NCI-H2171 treated with DMSO at 0.1 percent for 48 hours (cell line): ENCODE results near the gene GNAZ.

ENCODE experiments used
- DNase-seq: peaks from one replicate; lab custom pipeline; 2025; lab: John Stamatoyannopoulos, UW

GNAZ gene

DNA sequence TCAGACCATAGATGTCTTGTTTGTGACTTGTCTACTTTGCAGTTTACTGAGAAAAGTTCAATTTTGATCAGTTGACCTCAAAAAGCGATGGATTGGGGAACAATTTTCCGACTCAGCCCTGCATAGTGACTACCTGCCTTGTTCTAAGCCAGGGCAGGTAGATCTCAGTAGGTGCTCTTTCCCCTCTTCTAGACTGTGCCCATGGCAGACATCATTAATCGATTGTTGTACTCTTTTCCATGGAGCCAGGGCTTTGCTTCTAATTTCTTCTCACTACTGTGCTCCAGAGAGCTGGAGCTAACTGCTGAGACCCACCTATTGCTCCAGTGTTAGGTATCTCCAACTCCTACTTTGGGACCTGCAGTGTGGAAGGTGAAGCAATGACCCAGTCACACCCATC lies 84.8 kb downstream of the GNAZ start:
- DNase-seq, result no peak

DNA sequence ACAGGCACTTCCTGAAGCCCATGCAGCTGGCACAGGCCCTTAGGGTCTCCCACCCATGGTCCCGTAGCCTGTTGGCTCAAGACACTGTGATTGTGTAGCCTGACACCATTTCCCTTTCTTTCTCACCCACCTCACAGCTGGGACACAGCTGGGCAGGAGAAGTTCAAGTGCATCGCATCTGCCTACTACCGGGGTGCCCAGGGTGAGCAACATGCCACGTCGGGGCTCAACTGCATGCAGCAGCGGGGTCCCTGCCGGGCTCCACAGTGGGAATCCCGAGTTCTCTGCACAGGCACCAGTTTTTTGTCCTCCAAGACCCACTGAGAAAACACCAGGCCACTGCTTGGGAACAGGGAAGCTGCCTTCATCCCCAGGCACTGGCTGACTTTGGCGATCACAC lies 85.5 kb downstream of the GNAZ start:
- no peak for DNase-seq

DNA sequence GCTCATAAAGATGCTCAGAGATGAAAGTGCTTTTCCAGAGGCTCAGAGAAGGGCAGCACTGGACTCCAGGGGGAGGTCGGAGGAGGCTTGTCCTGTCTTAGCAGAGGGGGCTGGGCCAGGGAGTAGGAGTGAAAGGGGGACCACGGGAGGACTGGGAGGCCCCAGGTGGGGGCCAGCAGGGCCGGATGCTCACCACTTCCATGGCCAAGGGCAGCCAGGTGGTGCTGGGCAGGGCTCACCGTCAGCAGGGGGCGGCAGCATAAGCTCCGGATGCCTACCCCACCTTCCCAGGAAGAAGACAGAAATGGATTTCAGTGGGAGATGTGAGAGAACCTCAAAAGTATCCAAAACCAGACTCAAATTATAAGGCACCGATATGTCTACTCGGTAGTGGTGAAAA lies 86.0 kb downstream of the GNAZ start:
- DNase-seq, result no peak

DNA sequence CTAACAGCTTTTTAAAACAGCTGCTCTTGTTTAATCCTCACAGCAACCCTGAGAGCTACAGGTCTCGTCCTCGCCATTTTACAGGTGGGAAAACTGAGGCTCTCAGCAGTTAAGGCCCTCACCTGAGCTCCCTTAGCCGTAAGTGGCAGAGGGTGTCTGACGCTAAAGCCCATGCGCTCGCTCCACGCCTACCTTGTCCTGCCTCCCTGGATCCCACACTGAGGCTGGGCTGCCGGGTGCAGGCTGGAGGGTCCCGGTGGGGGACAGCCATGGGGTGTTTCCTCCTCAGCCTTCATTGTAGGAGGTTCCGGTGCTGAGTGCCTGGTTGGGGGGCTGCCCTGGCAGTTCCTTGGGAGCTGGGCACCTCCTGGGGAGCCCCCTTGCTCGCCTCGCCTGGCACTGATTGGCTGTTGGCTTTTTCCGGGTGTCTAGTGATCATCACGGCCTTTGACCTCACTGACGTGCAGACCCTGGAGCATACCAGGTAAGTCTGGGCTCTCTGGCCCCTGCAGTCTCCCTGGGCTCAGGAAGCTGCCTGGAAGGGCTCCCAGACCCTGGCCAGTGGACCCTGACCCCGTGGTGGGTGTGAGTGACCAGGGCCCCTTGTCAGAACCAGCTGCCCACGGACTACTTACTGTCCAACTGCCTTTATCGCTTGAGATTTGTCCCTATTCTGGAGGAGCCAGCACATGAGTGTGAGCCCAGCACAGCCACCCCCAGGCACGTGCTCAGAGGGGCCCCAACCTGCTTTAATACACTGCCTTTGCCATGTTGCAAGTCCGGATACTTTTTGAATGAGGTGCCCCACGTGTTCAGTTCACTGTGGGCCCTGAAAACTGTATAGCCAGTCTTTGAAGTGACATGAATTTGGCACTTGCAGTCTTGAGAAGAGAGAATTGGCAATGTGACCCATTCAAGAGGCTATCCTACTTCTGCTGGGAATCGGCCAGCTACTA lies 87.5 kb downstream of the GNAZ start:
- DNase-seq, result no peak

DNA sequence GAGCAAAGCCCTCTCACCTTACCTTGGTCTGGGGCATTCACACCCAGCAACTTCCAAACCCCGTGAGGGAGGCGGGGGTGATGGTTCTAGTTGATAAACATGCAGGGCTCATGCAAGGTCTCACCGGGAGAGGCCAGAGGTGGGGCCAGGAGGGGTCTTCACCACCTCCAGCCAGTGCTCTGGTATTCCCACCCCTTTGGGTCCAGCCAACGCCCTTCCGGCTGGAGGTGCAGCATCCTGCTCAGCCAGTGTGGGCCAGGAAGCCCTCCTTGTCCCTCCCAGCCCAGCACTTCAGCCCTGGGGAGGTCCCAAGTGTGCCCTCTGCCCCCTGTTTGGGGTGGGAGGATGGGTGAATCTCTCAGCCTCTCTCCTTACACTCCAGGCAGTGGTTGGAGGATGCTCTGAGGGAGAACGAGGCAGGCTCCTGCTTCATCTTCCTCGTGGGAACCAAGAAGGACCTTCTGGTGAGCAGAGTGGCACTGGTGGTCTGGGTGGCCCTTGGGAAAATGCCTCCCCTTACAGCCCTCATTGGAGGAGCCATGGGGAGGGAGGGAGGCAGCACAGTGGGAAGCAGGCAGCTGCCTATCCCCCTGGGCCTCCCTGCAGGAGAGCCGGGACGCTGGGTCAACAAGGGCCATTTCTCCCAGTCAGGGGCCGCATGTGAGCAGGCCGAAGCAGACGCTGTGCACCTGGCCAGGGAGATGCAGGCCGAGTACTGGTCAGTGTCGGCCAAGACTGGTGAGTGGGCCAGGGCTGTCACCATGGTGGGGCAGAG lies 88.4 kb downstream of the GNAZ start:
- no peak for DNase-seq

DNA sequence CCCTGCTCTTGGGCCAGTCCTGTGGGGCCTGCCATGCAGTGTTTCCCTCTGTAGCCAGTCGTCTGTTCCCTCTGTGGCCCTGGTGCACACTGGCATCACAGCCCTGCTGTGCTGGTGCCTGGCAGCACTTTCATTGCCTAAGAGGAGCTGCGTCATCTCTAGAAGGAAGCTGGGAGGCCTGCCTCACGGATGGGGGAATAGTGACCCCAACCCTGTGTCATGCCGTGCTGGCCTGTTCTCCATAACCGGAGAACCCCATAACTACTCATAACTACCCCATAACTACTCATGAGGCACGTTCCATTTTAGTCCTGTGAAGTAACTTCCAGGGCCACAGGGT lies 88.9 kb downstream of the GNAZ start:
- no peak for DNase-seq

DNA sequence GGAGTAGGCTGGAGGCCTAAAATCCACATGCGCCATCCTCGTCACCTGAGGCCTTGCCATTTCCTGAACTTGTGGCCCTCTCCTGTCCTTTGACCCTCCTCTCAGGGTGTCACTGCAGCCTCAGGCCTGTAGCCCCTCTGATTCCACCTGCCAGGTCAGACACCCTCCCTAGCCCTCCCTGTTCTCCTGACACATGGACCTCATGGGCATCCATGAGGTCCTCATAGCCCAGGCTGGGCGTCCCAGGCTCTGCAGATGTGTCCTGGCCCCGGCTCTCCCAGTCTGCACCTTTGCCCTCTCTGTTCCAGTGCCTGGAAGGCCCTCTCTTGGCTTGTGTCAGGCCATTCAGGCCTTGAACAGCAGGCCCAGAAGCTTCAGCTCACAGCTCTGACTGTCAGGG lies 90.7 kb downstream of the GNAZ start:
- DNase-seq, result no peak

DNA sequence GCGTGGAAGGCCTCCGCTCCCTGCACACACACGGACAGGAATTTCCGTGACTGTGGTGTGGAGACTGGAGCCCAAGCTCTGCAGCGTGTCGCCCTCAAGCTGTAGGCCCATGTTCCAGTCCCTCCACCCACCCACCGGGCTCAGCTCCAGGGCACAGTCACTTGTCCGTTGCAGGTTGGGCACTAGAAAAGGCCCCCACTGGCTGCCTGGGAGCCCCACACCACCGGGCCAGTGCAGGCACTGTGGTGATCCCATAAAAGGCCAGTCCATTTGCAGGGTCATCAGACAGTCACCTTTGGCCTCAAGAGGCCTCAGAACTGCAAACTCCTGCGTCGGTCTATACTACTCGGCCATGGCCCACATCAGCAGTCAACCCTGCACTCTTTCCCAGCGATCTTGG lies 91.3 kb downstream of the GNAZ start:
- DNase-seq, result no peak

DNA sequence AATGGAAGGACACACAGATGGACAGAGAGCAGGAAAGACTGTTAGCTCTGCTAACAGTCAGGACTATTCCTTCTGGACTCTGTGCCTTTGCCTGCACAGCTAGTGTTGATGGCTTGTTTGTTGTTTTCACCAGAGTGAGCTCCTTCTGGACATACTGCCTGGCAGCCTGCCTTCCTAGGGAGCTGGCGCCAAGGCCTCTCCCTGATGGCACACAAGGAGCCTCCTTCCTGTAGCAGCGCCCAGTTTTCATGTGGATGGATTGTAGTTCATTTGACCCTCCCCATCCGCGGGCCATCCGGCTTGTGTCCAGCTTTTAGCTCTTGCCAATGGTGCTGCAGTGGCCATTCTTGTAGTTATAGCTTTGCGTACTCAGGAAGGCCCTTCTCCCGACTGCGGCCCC lies 93.3 kb downstream of the GNAZ start:
- DNase-seq, result peak; percentile 34

DNA sequence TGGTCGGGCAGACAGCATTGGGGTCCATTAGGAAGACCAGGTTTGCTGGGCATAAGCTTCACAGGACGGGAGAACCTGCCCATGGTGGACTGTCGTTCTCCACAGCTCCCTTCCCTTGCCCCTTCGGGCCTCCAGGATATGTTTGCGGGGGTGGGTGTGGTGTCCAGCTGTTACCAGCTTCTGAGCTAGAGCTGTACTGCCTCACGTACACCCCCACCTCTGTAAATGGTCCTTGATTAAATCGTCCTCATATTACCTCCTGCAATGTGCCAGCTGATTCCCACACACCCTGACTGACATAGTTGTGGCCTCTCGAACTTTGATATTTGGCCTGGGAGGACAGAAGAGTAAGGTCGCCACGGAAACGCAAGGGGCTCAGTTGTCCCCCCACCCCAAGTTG lies 93.8 kb downstream of the GNAZ start:
- DNase-seq, result no peak

DNA sequence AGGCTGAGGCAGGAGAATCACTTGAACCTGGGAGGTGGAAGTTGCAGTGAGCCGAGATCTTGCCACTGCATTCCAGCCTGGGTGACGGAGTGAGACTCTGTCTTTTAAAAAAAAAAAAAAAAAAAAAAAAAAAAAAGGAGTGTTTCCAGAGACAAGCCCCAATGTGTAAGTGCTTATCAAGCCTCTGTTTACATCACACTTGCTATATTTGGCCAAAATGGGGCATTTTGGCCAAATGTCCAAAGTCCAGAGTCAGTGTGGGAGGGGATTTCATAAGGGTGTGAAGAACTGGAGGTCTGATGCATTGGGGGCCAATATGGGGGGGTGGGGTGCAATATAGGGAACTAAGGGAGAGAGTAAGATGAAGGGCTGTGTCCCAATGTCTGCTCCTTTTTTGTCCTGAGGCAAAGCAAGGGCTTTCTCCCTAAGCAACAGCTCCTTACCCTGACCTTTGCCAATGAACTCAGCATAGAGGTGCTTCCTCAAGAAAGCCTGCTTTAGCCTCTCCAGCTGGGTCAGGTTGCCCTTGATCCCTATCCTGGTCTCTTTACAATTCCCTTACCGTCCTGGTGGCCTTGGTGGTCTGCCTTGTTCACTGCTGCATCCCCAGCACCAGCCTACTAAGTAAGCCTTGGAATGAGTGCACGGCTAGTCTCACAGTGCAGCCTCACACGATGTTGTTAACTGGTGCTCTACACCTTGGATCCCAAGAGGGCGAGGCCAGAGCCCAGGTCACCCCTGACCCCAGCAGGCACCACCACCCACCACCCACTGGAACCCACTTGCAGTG lies 95.9 kb downstream of the GNAZ start:
- no peak for DNase-seq

DNA sequence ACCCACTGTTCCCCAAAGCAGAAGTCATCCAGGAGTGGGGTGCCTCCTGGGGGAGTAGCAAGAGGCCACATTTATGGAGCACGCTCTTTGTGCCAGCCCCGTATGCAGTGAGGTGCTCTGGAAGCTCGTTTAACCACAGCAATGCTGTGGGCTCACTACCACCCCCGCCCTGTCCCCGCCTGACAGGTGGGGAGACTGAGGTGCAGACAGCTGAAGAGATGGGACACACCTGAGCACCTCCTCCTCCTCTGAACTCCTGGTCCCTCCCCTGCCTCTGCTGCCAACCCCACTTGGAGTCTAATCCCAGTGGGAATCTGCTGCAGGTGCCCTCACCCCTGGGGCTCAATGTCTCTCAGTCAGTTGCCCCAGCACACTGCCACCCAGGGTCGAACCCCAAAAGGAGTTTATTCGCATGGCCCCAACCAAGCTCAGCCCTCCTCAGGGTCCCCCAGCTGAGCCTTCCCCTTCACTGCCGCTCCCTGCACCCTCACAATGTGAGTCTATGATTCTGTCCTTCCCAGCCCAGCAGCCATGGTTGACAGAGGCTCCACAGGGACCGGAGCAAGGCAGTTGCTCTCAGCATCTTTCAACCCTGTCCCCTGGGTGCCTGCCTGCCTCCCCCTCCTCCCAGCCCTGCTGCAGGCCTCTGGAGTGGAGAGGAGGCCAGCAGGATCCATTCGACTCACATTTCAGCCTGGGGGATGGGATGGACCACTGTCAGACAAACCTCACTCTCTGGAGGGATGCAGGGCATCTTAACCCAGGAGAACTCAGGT lies 96.7 kb downstream of the GNAZ start:
- DNase-seq, result peak; percentile 87

DNA sequence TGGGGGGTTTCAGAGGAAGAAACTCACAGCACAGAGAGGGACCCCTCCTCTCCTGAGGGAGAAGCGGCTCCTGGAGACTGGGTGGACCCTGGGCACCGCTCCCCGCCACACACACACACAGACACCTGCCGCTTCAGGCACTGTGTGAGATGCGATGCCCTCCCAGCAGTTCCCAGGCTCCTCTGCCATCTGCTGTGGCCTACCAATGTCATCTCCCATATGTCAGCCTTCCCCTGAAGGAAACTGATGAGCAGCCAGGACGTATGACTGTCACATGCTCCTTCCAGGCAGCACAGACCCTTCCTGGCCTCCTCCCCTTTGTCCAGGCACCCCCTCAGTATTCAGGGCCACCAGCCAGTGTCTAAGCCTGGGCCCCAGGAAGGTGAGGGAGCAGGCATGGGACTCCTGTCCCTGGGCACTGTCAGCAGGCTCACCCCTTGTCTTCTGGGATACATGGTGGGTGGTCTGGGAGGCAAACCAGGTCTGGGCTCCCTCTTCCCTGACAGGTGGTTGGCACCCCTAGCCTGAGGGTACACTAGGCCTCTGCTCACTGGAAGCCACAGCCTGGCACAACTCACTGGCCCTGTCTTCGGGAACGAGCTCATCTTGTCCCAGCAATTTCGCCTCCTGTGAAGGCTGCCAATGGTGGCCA lies 98.2 kb downstream of the GNAZ start:
- peak; percentile 92 for DNase-seq

DNA sequence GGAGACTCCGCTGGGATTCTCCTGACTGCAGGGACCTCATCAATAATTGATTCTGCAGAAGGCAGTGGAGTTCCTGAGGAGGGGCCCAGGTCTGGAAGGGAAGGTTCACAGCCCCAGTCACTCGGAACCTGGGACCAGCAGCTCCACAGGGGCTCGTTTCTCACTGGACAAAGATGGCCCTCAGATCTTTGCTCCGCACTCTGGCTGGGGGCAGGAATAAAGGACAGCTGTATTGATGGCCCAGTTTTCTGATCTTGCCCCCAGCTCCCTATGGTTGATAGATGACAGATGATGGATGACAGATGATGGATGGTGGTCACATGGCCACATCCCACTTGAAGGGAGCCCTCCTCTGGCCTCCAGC lies 98.7 kb downstream of the GNAZ start:
- DNase-seq, result no peak
